HepG2 (cell line): Measurements from ENCODE around the gene EXOC3.
"Not testable (repeated sequence)": the region's sequence is repeated elsewhere in the genome, so short reads cannot be mapped to it uniquely, and the experiment has no call there.

Experiments used
- HNRNPH1 ChIP-seq: fragments of 200-400 bp; formaldehyde crosslinking; optimal IDR thresholded peaks from 2 replicates; pipeline ENCODE3; 2017; ENCODE audit warnings: mild to moderate bottlenecking, low read depth, low read length
- IRF2 ChIP-seq: IDR thresholded peaks from 2 replicates; pipeline ENCODE4 v1.6.1; 2018; ENCODE audit warnings: missing genetic modification reagents, missing compliant biosample characterization
- POLR2AphosphoS5 ChIP-seq: IDR thresholded peaks from 2 replicates; pipeline ENCODE4 v1.6.1; 2012; ENCODE audit warnings: low read depth, low read length
- SRSF1 ChIP-seq: fragments of 200-400 bp; formaldehyde crosslinking; optimal IDR thresholded peaks from 2 replicates; pipeline ENCODE3; 2017; ENCODE audit warnings: mild to moderate bottlenecking, low read depth, low read length, moderate library complexity
- STAG1 ChIP-seq: sonication (generic); formaldehyde crosslinking; IDR thresholded peaks from 2 replicates; pipeline ENCODE4 v1.4.0; 2020; ENCODE audit warnings: missing genetic modification reagents
- TARDBP ChIP-seq: sonication (generic); formaldehyde crosslinking; IDR thresholded peaks from 2 replicates; pipeline ENCODE4 v1.8.0; 2022; ENCODE audit warnings: mild to moderate bottlenecking, missing genetic modification reagents
- THAP8 ChIP-seq: sonication (generic); formaldehyde crosslinking; IDR thresholded peaks from 2 replicates; pipeline ENCODE4 v1.5.1; 2020; ENCODE audit warnings: missing genetic modification reagents, mild to moderate bottlenecking, borderline replicate concordance
- ZNF768 ChIP-seq: sonication (generic); formaldehyde crosslinking; IDR thresholded peaks from 2 replicates; pipeline ENCODE4 v1.4.0; 2020; ENCODE audit warnings: missing genetic modification reagents
- ZSCAN21 ChIP-seq: sonication (generic); formaldehyde crosslinking; IDR thresholded peaks from 2 replicates; pipeline ENCODE4 v1.8.0; 2022; ENCODE audit warnings: mild to moderate bottlenecking, missing genetic modification reagents, moderate library complexity, borderline replicate concordance
- TF ChIP-seq, protein P1 (sequence below): sonication (generic); formaldehyde crosslinking; IDR thresholded peaks from 2 replicates; pipeline ENCODE4 v1.5.0; 2020; ENCODE audit warnings: mild to moderate bottlenecking, missing genetic modification reagents, moderate library complexity

- not testable (repeated sequence) for TF ChIP-seq THAP8 (CRISPR knock-in tag); POLR2AphosphoS5; STAG1 (CRISPR knock-in tag); ZSCAN21 (CRISPR knock-in tag); TARDBP (CRISPR knock-in tag); SRSF1; HNRNPH1; ZNF768 (CRISPR knock-in tag); IRF2 (CRISPR knock-in tag)
- TF ChIP-seq, protein P1, sequence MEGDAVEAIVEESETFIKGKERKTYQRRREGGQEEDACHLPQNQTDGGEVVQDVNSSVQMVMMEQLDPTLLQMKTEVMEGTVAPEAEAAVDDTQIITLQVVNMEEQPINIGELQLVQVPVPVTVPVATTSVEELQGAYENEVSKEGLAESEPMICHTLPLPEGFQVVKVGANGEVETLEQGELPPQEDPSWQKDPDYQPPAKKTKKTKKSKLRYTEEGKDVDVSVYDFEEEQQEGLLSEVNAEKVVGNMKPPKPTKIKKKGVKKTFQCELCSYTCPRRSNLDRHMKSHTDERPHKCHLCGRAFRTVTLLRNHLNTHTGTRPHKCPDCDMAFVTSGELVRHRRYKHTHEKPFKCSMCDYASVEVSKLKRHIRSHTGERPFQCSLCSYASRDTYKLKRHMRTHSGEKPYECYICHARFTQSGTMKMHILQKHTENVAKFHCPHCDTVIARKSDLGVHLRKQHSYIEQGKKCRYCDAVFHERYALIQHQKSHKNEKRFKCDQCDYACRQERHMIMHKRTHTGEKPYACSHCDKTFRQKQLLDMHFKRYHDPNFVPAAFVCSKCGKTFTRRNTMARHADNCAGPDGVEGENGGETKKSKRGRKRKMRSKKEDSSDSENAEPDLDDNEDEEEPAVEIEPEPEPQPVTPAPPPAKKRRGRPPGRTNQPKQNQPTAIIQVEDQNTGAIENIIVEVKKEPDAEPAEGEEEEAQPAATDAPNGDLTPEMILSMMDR: not testable (repeated sequence)
Measured at GRCh38 chr5:414991-415927, 27.7 kb upstream of the EXOC3 start.
